ENCODE results near the gene SNU13. TPM values are rescaled to one million over a fixed set of nuclear protein-coding genes. Genes with fewer than 3 reads are reported as not detected.

SNU13 gene
- total and polyA plus RNA-seq, 3 donors from 2014 or later: 155 to 302 (median 180) TPM

GRCh38 chr22:41700108-41700364 lies 11.4 kb upstream of the SNU13 start:
- Histone ChIP-seq H3K4me1 (peaks cover 8% of the 10 kb centered on the region), H3K4me3 (peak overlapping the region; percentile 47 to 59), H3K36me3 (ENCODE audit: low read depth, missing control alignments) (no peaks in the 10 kb centered on the region), H3K9me3 (no peaks in the 10 kb centered on the region), H3K27me3 (no peaks in the 10 kb centered on the region), H3K27ac (peak overlapping the region; percentile 41 to 50)
- 65 to 75% methylated on average over 13 to 16 of the region's 16 CpGs for WGBS, 2 donors
- intact Hi-C loops (cut with DNase I; ENCODE audit: low total_unique reads): no loop called here
- DNase-seq: no peak
- TF ChIP-seq POLR2A (IDR thresholded peaks at IDR 0.05): no peak
- no peak for TF ChIP-seq CTCF (IDR thresholded peaks at IDR 0.05)

GRCh38 chr22:41699264-41700107 lies 10.8 kb upstream of the SNU13 start, which contains the start of gene MEI1:
Gene MEI1, plus strand, starts transcription at chr22:41699503. Its CDS starts 36 bp downstream, at chr22:41699539.
- TF ChIP-seq POLR2A (IDR thresholded peaks at IDR 0.05): no peak
- no peak for TF ChIP-seq CTCF (IDR thresholded peaks at IDR 0.05)
- H3K27ac ChIP-seq: peak within 1 kb of the TSS; percentile 41 to 50
- H3K9me3 ChIP-seq: no peaks in the 10 kb centered on the region
- no peaks in the 10 kb centered on the region for H3K36me3 ChIP-seq (ENCODE audit: low read depth, missing control alignments)
- peaks cover 8% of the 10 kb centered on the region for H3K4me1 ChIP-seq
- 37 to 46% methylated on average over 55 to 67 of the region's 69 CpGs for WGBS, 2 donors
- intact Hi-C loops (cut with DNase I; ENCODE audit: low total_unique reads): loop anchor here (5.0 kb wide), 1 partner anchor 243 kb away; no protein-coding TSS in a partner anchor
- DNase-seq: peak; percentile 87
- no peaks in the 10 kb centered on the region for H3K27me3 ChIP-seq
- peak within 1 kb of the TSS; percentile 47 to 59 for H3K4me3 ChIP-seq

- peak; percentile 97 for DNase-seq
- TF ChIP-seq CTCF (IDR thresholded peaks at IDR 0.05): peak; percentile 93 to 99 (median 95)
- TF ChIP-seq POLR2A (IDR thresholded peaks at IDR 0.05): no peak
- Histone ChIP-seq H3K27ac (no peak overlapping the region), H3K4me1 (peaks cover 8% of the 10 kb centered on the region), H3K36me3 (ENCODE audit: low read depth, missing control alignments) (no peaks in the 10 kb centered on the region), H3K4me3 (no peak overlapping the region), H3K9me3 (no peaks in the 10 kb centered on the region), H3K27me3 (no peaks in the 10 kb centered on the region)
- intact Hi-C loops (cut with DNase I; ENCODE audit: low total_unique reads): loop anchor here (5.0 kb wide), 1 partner anchor 245 kb away; no protein-coding TSS in a partner anchor
- 30 to 55% methylated on average over 4 to 12 of the region's 12 CpGs for WGBS, 2 donors
Measured at GRCh38 chr22:41697126-41697775, 8.6 kb upstream of the SNU13 start.

- Histone ChIP-seq H3K36me3 (ENCODE audit: low read depth, missing control alignments) (no peaks in the 10 kb centered on the region), H3K27ac (no peak overlapping the region), H3K4me3 (no peak overlapping the region), H3K27me3 (no peaks in the 10 kb centered on the region), H3K4me1 (peaks cover 8% of the 10 kb centered on the region), H3K9me3 (no peaks in the 10 kb centered on the region)
- TF ChIP-seq CTCF (IDR thresholded peaks at IDR 0.05): no peak
- no peak for TF ChIP-seq POLR2A (IDR thresholded peaks at IDR 0.05)
- intact Hi-C loops (cut with DNase I; ENCODE audit: low total_unique reads): loop anchor here (5.0 kb wide), 1 partner anchor 246 kb away; no protein-coding TSS in a partner anchor
- 47 to 60% methylated on average over 9 to 11 of the region's 11 CpGs for WGBS, 2 donors
- no peak for DNase-seq
Measured at GRCh38 chr22:41696703-41697102, 8.0 kb upstream of the SNU13 start.
